Thymus (tissue), 11 donors: ENCODE measurements around the gene MRPL23. TPM values are rescaled to one million over a fixed set of nuclear protein-coding genes. Genes with fewer than 3 reads are reported as not detected.

Source experiments
- DNase-seq, 9 donors: peaks; one replicate each; pipeline ENCODE4 v3.0.0-alpha.2; 2013; ENCODE audit warnings: low spot score in 9 of 9, low read depth in 6 of 9, missing footprints in 1 of 9
- H3K27ac ChIP-seq, 2 donors: one replicate each; pipeline ENCODE4 v1.5.1; 2013; ENCODE audit warnings: control low read depth in 1 of 2, low read depth in 1 of 2, low read length in 1 of 2, mild to moderate bottlenecking in 1 of 2, moderate library complexity in 1 of 2
- H3K27me3 ChIP-seq, 2 donors: one replicate each; pipeline ENCODE4 v1.5.1; 2013; ENCODE audit warnings: low read length in 1 of 2; ENCODE audit not compliant: control insufficient read depth in 2 of 2, insufficient read depth in 1 of 2
- H3K36me3 ChIP-seq, 2 donors: one replicate each; pipeline ENCODE4 v1.5.1; 2013; ENCODE audit warnings: low read length in 1 of 2, mild to moderate bottlenecking in 1 of 2, moderate library complexity in 1 of 2; ENCODE audit not compliant: control insufficient read depth in 2 of 2, insufficient read depth in 2 of 2
- H3K4me1 ChIP-seq, 2 donors: one replicate each; pipeline ENCODE4 v1.5.1; 2013; ENCODE audit warnings: low read length in 2 of 2; ENCODE audit not compliant: control insufficient read depth in 2 of 2, insufficient read depth in 2 of 2
- H3K4me3 ChIP-seq, 2 donors: one replicate each; pipeline ENCODE4 v1.5.1; 2013; ENCODE audit warnings: low read length in 2 of 2, control low read depth in 1 of 2, mild to moderate bottlenecking in 1 of 2
- H3K9me3 ChIP-seq, 2 donors: one replicate each; pipeline ENCODE4 v1.5.1; 2013; ENCODE audit warnings: low read length in 1 of 2, mild to moderate bottlenecking in 1 of 2; ENCODE audit not compliant: control insufficient read depth in 2 of 2, insufficient read depth in 1 of 2
- WGBS: extraction: QIAGEN DNeasy Blood & Tissue Kit; methylation state at CpG from one replicate; pipeline ENCODE4 v1.1.7; 2013; 5-methylcytosine and 5-hydroxymethylcytosine counted together
- polyA plus RNA-seq: library from polyadenylated mRNA; stranded (reverse); fragments of 200-250 nt; gene quantifications from one replicate; pipeline ENCODE4 v1.2.3, GENCODE V29; 2013
- total RNA-seq: library from RNA; stranded (reverse); fragments of 120-200 nt; gene quantifications from one replicate; pipeline ENCODE4 v1.2.4, GENCODE V29; 2013
- donor health status: healthy.

The MRPL23 gene
- total and polyA plus RNA-seq, 2 donors: 62.8 to 75.9 TPM

DNA sequence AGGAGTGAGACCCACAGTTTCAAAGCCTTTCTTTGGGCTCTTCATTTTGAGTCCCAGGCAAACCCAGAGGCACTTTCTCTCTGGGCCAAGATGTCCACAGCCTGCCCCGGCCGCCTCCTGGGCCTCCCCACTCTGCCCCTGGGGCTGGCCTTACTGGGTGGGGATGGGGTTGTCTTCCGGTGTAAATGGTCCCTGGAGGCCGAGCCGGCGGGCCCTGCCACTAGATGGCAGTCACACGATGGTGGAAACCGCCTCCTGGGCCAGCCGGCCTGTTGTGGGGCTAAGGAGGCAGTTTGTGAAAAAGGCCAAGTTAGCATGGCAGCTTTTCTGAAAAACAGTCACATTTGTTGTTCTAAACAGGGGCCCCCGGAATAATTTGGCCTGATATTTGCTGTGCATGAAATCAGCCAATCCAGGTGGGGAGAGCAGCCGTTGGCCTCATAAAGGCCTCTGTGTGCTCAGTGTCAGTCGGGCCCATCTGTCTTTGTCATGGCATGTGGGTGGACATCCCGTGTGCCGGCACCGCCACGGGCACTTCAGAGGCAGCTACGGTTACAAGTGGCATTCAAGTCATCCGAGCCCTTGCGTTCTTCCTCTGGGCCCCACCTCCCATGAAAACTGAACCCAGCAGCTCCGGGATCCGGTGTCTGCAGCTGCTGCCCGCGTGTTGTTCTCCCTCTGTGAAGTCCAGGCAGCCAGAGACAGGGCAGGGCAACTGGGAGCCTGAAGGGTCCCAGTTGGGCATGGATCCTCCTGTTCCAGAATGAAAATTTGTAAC, 6.5 kb downstream of the MRPL23 start:
- no peaks in the 10 kb centered on the region for H3K36me3 ChIP-seq
- no peaks in the 10 kb centered on the region for H3K27me3 ChIP-seq
- DNase-seq: no peak
- H3K4me3 ChIP-seq: no peak overlapping the region
- 55% methylated on average over 12 of the region's 23 CpGs for WGBS
- H3K27ac ChIP-seq: no peak overlapping the region
- no peaks in the 10 kb centered on the region for H3K9me3 ChIP-seq
- no peaks in the 10 kb centered on the region for H3K4me1 ChIP-seq

DNA sequence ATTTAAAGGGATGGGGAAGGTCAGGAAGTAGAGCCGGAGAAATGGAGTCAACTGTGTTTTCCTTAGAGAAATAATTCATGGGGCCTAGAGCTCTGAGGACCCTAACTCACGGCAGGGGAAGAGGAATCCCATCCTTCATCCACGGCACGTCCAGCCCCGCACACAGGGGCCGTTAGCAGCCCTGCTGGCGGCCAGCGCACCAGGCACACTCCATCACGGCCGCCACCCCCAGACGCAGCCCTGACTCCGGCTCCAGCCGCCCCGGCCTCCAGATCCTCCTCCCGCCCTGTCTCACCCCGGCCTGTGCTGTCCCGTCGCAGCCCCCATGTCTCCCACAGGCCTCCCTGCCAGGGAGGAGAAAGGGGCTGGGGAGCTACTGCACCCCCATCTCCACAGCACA, 11.2 kb downstream of the MRPL23 start:
- H3K36me3 ChIP-seq: no peaks in the 10 kb centered on the region
- no peak for DNase-seq

DNA sequence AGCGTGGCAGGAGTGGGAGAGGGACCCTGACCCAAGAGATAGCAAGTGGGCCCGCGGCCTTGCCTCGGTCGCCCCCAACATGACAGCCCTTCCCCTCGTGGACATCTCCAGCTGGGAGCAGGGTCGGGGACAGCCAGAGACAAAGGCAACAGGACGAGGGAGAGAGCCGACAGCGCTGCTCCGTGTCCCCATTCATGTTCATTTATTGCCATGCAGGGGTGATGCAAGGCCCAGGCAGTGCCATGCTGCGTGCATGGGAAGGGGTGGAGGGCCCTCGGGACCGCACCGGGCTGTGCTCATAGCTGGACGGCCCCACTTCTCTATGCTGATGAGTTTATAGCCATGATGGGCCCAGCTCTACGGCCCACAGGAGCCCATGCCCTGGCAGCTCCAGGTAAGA, 12.7 kb downstream of the MRPL23 start:
- DNase-seq: no peak
- Histone ChIP-seq H3K9me3 (no peaks in the 10 kb centered on the region), H3K27ac (no peak overlapping the region), H3K36me3 (no peaks in the 10 kb centered on the region), H3K4me1 (no peaks in the 10 kb centered on the region), H3K4me3 (no peak overlapping the region), H3K27me3 (no peaks in the 10 kb centered on the region)
- WGBS: 92% methylated on average over 7 of the region's 17 CpGs

More for the DNA sequence above, 11.2 kb downstream of the MRPL23 start:
- H3K4me3 ChIP-seq: no peak overlapping the region
- H3K27ac ChIP-seq: no peak overlapping the region
- no peaks in the 10 kb centered on the region for H3K4me1 ChIP-seq
- H3K9me3 ChIP-seq: no peaks in the 10 kb centered on the region
- no peaks in the 10 kb centered on the region for H3K27me3 ChIP-seq
- no CpG with 5 or more reads among the region's 18 CpGs for WGBS

DNA sequence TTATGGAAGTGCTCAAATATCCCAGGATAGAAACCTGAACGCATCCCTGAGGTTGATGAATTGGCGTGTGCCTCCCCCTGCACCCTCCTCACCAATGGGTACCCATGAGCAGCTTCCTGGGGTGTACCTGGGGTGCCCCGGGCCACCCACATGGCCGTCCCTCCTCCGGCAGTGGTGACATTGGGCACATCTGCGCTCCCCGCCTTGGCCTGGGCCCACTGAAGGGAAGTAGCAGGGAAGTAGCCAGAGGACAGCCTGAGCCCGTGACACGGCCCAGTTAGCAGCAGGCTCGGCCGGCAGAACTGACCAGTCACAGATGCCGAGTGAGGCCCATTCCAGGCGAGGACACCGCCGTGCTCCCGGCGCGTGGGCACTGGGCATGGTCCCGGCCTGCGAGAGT, 16.7 kb downstream of the MRPL23 start:
- no peaks in the 10 kb centered on the region for H3K4me1 ChIP-seq
- no peaks in the 10 kb centered on the region for H3K36me3 ChIP-seq
- H3K4me3 ChIP-seq: no peak overlapping the region
- WGBS: 98% methylated on average over 6 of the region's 20 CpGs
- no peak for DNase-seq
- H3K9me3 ChIP-seq: no peaks in the 10 kb centered on the region
- H3K27ac ChIP-seq: no peak overlapping the region
- no peaks in the 10 kb centered on the region for H3K27me3 ChIP-seq

DNA sequence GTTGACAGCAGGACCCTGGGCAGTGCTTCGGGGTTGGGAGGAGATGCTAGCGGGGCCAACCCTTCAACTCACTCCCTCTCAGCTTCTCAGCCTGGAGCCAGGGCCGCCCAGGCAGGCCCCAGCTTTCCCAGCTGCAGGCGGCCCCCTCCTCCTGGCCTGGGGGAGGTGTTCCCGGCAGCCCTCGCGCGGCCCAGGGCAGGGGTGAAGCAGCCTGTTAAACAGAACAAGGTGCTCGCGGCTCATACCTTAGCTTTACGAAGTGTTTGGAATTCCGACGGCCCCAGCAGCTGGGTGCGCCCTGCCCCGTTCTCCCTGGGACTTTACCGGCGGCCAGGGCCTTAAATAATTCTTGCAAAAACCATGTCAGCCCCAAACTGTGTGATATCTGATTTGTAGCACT, 17.2 kb downstream of the MRPL23 start:
- WGBS: no CpG with 5 or more reads among the region's 17 CpGs
- DNase-seq: no peak
- Histone ChIP-seq H3K27me3 (no peaks in the 10 kb centered on the region), H3K36me3 (no peaks in the 10 kb centered on the region), H3K9me3 (no peaks in the 10 kb centered on the region), H3K4me3 (no peak overlapping the region), H3K4me1 (no peaks in the 10 kb centered on the region), H3K27ac (no peak overlapping the region)

DNA sequence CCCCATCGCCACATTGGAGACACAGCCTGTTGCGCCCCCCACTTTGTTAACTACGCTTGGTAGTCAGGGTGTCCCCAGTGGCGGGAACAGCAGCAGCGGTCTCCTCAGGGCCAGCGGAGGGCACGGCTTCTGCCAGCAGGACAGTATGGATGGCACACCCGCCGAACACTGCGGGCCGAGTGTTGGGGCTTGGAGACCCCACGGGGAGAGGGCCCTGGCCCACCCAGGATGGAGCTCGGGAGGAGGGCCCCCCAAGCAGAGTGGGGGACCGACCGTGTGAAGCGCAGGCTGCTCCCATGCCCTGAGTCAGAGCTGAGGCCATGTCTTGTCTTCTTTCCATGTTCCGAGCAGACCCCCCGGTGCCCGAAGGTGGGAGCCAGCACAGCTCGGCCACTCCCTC, 17.8 kb downstream of the MRPL23 start:
- Histone ChIP-seq H3K4me1 (no peaks in the 10 kb centered on the region), H3K9me3 (no peaks in the 10 kb centered on the region), H3K27ac (no peak overlapping the region), H3K27me3 (no peaks in the 10 kb centered on the region), H3K4me3 (no peak overlapping the region), H3K36me3 (no peaks in the 10 kb centered on the region)
- no peak for DNase-seq
- WGBS: 100% methylated on average over 4 of the region's 20 CpGs

DNA sequence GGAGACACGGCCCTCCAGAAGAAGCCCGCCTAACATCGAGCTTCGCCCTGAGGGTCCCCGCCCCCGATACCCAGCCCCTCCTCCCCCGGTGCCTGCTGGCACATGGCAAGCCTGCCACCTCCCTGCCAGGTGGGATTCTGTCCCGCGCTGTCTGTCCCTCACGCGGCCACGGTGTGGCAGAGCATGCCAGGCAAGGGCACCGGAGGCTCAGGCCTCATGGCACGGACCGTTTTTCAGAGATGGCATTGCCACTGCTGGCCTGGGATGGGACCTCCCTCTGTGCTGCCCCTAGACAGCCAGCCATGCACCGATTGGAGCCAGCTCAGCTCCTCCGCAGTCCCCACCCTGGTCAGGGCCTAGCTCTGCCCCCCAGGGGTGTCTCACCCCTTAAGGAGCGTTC, 19.4 kb downstream of the MRPL23 start:
- Histone ChIP-seq H3K9me3 (no peaks in the 10 kb centered on the region), H3K4me3 (no peak overlapping the region), H3K4me1 (no peaks in the 10 kb centered on the region), H3K27ac (no peak overlapping the region), H3K27me3 (no peaks in the 10 kb centered on the region), H3K36me3 (no peaks in the 10 kb centered on the region)
- WGBS: 91% methylated on average over 8 of the region's 18 CpGs
- DNase-seq: no peak

DNA sequence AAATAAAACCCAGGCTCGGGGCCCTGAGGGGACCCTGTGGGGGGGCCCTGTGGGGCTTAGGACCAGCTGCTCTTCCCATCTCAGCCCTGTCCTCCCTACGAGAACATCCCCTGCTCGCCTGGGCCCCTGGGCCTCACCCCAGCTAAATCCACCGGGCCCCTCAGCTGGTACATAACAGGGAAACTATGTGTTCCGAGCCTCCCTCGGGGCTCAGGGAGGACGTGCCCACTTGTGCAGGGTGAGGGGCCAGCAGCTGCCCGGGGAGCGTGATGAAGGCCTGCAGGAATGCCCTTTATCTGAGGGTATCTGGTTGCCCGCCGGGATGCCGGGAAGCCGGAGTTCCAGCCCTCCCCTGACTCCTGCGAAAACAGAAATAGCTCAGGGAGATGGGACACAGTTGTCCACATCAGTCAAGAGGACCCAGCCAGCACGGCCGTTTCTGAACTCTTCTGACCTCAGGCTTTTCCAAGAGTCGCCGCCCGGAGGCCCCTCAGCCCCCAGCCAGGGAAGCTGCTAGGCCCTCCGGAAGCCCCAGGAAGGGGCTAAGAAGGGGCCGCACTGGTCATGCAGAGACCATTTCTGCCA, 20.6 kb downstream of the MRPL23 start:
- Histone ChIP-seq H3K4me3 (no peak overlapping the region), H3K27me3 (no peaks in the 10 kb centered on the region), H3K36me3 (no peaks in the 10 kb centered on the region), H3K4me1 (no peaks in the 10 kb centered on the region), H3K27ac (no peak overlapping the region), H3K9me3 (no peaks in the 10 kb centered on the region)
- no CpG with 5 or more reads among the region's 21 CpGs for WGBS
- no peak for DNase-seq

DNA sequence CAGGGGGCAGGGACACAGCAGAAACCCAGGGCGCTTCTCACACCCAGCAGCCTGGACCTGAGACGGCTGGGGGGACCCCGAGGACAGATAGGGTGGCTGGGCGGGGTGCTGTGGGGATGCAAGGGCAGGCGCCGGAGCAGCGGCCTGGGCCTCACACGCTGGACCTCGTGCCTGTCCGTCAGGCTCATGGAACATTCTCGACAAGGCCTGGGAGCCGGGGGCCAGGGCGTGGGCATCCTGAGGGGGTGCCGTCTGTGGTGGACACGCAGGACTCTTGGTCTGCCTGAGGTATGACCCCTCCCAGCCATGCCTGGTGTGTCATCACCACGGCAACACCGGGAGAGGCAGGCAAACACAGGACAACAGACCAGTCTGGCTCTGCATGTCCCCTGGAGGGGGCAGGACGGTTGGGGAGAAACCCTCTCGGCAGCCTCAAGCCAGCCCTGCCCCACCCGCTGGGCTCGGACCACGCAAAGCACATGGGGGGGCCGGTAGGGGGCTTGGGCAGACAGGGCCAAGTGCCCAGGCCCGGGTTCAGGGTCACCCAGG, 21.4 kb downstream of the MRPL23 start:
- Histone ChIP-seq H3K27ac (no peak overlapping the region), H3K36me3 (no peaks in the 10 kb centered on the region), H3K27me3 (no peaks in the 10 kb centered on the region), H3K4me3 (no peak overlapping the region), H3K4me1 (no peaks in the 10 kb centered on the region), H3K9me3 (no peaks in the 10 kb centered on the region)
- DNase-seq: no peak
- WGBS: 87% methylated on average over 7 of the region's 24 CpGs
